Coronary artery (tissue), 2 donors: Measurements from ENCODE around the gene UNK.

Experiments used
- DNase-seq: peaks from one replicate; pipeline ENCODE4 v3.0.0-alpha.2; 2017; ENCODE audit warnings: low spot score
- H3K27ac ChIP-seq, 2 donors: fragments of 200-600 bp; sonication (generic); one replicate each; pipeline ENCODE4 v1.5.1; 2016 to 2019
- H3K4me3 ChIP-seq: fragments of 200-600 bp; sonication (generic); 2 replicates; pipeline ENCODE4 v1.5.1; 2016; ENCODE audit warnings: mild to moderate bottlenecking, moderate library complexity
- CTCF ChIP-seq: fragments of 200-600 bp; sonication (generic); IDR thresholded peaks from one replicate; pipeline ENCODE4 v1.5.1; 2019; ENCODE audit warnings: antibody characterized with exemption

The UNK gene

GRCh38 chr17:75819678-75820077 is 35.1 kb downstream of the UNK start:
- DNase-seq = no peak
- no peak for TF ChIP-seq CTCF
- Histone ChIP-seq H3K27ac (no peak overlapping the region), H3K4me3 (no peak overlapping the region)

- no peak for TF ChIP-seq CTCF
- DNase-seq = peak; percentile 57
- H3K4me3 ChIP-seq = no peak overlapping the region
- H3K27ac ChIP-seq = no peak overlapping the region
These were observed 35.8 kb downstream of the UNK start for GRCh38 chr17:75820094-75821080.

GRCh38 chr17:75821552-75821951 is 36.9 kb downstream of the UNK start:
- Histone ChIP-seq H3K4me3 (no peak overlapping the region), H3K27ac (no peak overlapping the region)
- no peak for TF ChIP-seq CTCF
- DNase-seq = no peak

GRCh38 chr17:75822119-75822799 is 37.7 kb downstream of the UNK start:
- peak overlapping the region in 1 of 2 donors; percentile 1 for H3K27ac ChIP-seq
- no peak overlapping the region for H3K4me3 ChIP-seq
- DNase-seq = no peak
- no peak for TF ChIP-seq CTCF

GRCh38 chr17:75822800-75823166 is 38.2 kb downstream of the UNK start:
- Histone ChIP-seq H3K4me3 (no peak overlapping the region), H3K27ac (no peak overlapping the region)
- TF ChIP-seq CTCF = no peak
- no peak for DNase-seq

- no peak for DNase-seq
- no peak for TF ChIP-seq CTCF
- Histone ChIP-seq H3K27ac (peak overlapping the region in 1 of 2 donors; percentile 35), H3K4me3 (no peak overlapping the region)
These were observed 38.8 kb downstream of the UNK start for GRCh38 chr17:75823257-75824041.
